H1 (cell line): ENCODE results near the gene SIKE1. TPM values are rescaled to one million over a fixed set of nuclear protein-coding genes. Genes with fewer than 3 reads are reported as not detected.

Source experiments
- CTCF ChIA-PET: fragments of 300-600 bp; sonication (Branson Sonifier 250); formaldehyde crosslinking; loops from one replicate; lab custom pipeline; 2021; ENCODE audit not compliant: partially characterized antibody; lab: Charles Lee
- POLR2A ChIA-PET: fragments of 300-600 bp; sonication (Branson Sonifier 250); formaldehyde crosslinking; loops from one replicate; lab custom pipeline; 2021; ENCODE audit warnings: inconsistent platforms; ENCODE audit not compliant: partially characterized antibody; lab: Charles Lee
- DNase-seq, 2 experiments: peaks; one replicate each; pipeline versions ENCODE4 v3.0.0 to v3.0.0-alpha.2; 2010 to 2022; ENCODE audit warnings: low spot score in 2 of 2, low read depth in 1 of 2, mixed read lengths in 1 of 2
- FAIRE-seq: peaks from 2 replicates; lab custom pipeline; 2011; peaks lifted over from hg19 to GRCh38; lab: Jason Lieb, UNC
- H2AFZ ChIP-seq: 2 replicates; pipeline ENCODE4 v1.8.1; 2012; ENCODE audit warnings: low read length, inconsistent platforms
- H2AK5ac ChIP-seq: 2 replicates; pipeline ENCODE4 v1.6.1; 2013; ENCODE audit warnings: low read depth, low read length
- H2BK120ac ChIP-seq: replicated peaks from 2 replicates; pipeline ENCODE3; 2013; ENCODE audit warnings: low read depth, low read length, inconsistent platforms
- H2BK12ac ChIP-seq: 2 replicates; pipeline ENCODE4 v1.6.1; 2013; ENCODE audit warnings: low read depth, low read length
- H2BK15ac ChIP-seq: 2 replicates; pipeline ENCODE4 v1.6.1; 2013; ENCODE audit warnings: low read length
- H2BK20ac ChIP-seq: 2 replicates; pipeline ENCODE4 v1.6.1; 2013; ENCODE audit warnings: low read length
- H2BK5ac ChIP-seq: 2 replicates; pipeline ENCODE4 v1.6.1; 2013; ENCODE audit warnings: low read depth, low read length
- H3K14ac ChIP-seq: 2 replicates; pipeline ENCODE4 v1.6.1; 2013; ENCODE audit warnings: inconsistent platforms; ENCODE audit not compliant: insufficient read length
- H3K18ac ChIP-seq: 2 replicates; pipeline ENCODE4 v1.6.1; 2013; ENCODE audit warnings: low read length; ENCODE audit errors: extremely low read depth
- H3K23ac ChIP-seq: 2 replicates; pipeline ENCODE4 v1.6.1; 2013; ENCODE audit warnings: inconsistent platforms; ENCODE audit not compliant: insufficient read length
- H3K23me2 ChIP-seq: 2 replicates; pipeline ENCODE4 v1.6.1; 2013; ENCODE audit warnings: low read depth, low read length
- H3K27ac ChIP-seq: 2 replicates; pipeline ENCODE4 v1.6.1; 2011; ENCODE audit warnings: low read depth, low read length, inconsistent platforms
- H3K27me3 ChIP-seq, 4 experiments: replicated peaks in 1 of 4; 1 replicate in 1 of 4; 2 replicates in 3 of 4; pipeline versions ENCODE4 v1.6.1 to v1.8.1; 2011 to 2013; ENCODE audit warnings: low read length in 3 of 4, mild to moderate bottlenecking in 3 of 4, inconsistent platforms in 2 of 4, mixed read lengths in 2 of 4, moderate library complexity in 1 of 4; ENCODE audit not compliant: control insufficient read depth in 3 of 4, insufficient read depth in 3 of 4; ENCODE audit errors: extremely low read depth in 1 of 4
- H3K36me3 ChIP-seq, 4 experiments: 2 replicates each; pipeline versions ENCODE4 v1.6.1 to v1.8.1; 2011 to 2013; ENCODE audit warnings: mild to moderate bottlenecking in 4 of 4, low read length in 3 of 4, moderate library complexity in 2 of 4, control low read depth in 1 of 4, inconsistent platforms in 1 of 4; ENCODE audit not compliant: insufficient read depth in 4 of 4, control insufficient read depth in 2 of 4
- H3K4ac ChIP-seq: replicated peaks from 2 replicates; pipeline ENCODE3; 2013; ENCODE audit warnings: low read length, low read depth, mixed read lengths, inconsistent platforms; ENCODE audit not compliant: insufficient read length
- H3K4me1 ChIP-seq, 4 experiments: replicated peaks in 1 of 4; 1 replicate in 1 of 4; 2 replicates in 3 of 4; pipeline versions ENCODE4 v1.6.1 to v1.8.1; 2011 to 2013; ENCODE audit warnings: low read length in 3 of 4, inconsistent platforms in 2 of 4, mixed read lengths in 1 of 4; ENCODE audit not compliant: insufficient read depth in 4 of 4, control insufficient read depth in 3 of 4
- H3K4me2 ChIP-seq, 2 experiments: 2 replicates each; pipeline versions ENCODE4 v1.6.1 to v1.8.1; 2011 to 2013; ENCODE audit warnings: low read depth in 2 of 2, low read length in 2 of 2, control low read depth in 1 of 2, inconsistent platforms in 1 of 2, mild to moderate bottlenecking in 1 of 2; ENCODE audit not compliant: insufficient read depth in 1 of 2
- H3K4me3 ChIP-seq, 4 experiments: fragments of 200-600, 300-600 bp in 1 of 4; sonication (generic), shearing (Covaris generic), sonication (Bioruptor Twin) in 1 of 4; 2 replicates each; pipeline versions ENCODE4 v1.5.1 to v1.8.1; 2011 to 2016; ENCODE audit warnings: low read length in 4 of 4, low read depth in 3 of 4, control low read depth in 2 of 4, inconsistent platforms in 2 of 4, mild to moderate bottlenecking in 2 of 4, mixed read lengths in 1 of 4, moderate library complexity in 1 of 4; ENCODE audit not compliant: insufficient read depth in 2 of 4; ENCODE audit errors: extremely low read depth in 1 of 4
- H3K56ac ChIP-seq: replicated peaks from 2 replicates; pipeline ENCODE3; 2013; ENCODE audit warnings: low read depth, mild to moderate bottlenecking, mixed read lengths, low read length, inconsistent platforms; ENCODE audit not compliant: insufficient read length
- H3K79me1 ChIP-seq: 2 replicates; pipeline ENCODE4 v1.6.1; 2013; ENCODE audit warnings: low read depth, low read length, control low read depth
- H3K79me2 ChIP-seq, 2 experiments: 2 replicates each; pipeline versions ENCODE4 v1.6.1 to v1.8.1; 2012 to 2013; ENCODE audit warnings: low read length in 2 of 2, mild to moderate bottlenecking in 2 of 2, inconsistent platforms in 1 of 2; ENCODE audit not compliant: insufficient read depth in 2 of 2, control insufficient read depth in 1 of 2
- H3K9ac ChIP-seq, 4 experiments: replicated peaks in 1 of 4; 1 replicate in 1 of 4; 2 replicates in 3 of 4; pipeline versions ENCODE4 v1.6.1 to v1.8.1; 2011 to 2013; ENCODE audit warnings: low read depth in 3 of 4, low read length in 3 of 4, control low read depth in 2 of 4, mild to moderate bottlenecking in 2 of 4, moderate library complexity in 2 of 4, inconsistent platforms in 1 of 4; ENCODE audit errors: extremely low read depth in 1 of 4
- H3K9me3 ChIP-seq, 2 experiments: 2 replicates each; pipeline versions ENCODE4 v1.6.1 to v1.8.1; 2012 to 2013; ENCODE audit warnings: mild to moderate bottlenecking in 2 of 2, moderate library complexity in 2 of 2, control low read depth in 1 of 2, inconsistent platforms in 1 of 2, low read depth in 1 of 2, low read length in 1 of 2, mixed read lengths in 1 of 2; ENCODE audit not compliant: insufficient read depth in 2 of 2
- H4K20me1 ChIP-seq, 2 experiments: replicated peaks in 1 of 2; 2 replicates each; pipeline versions ENCODE3 to v1.8.1; 2011 to 2013; ENCODE audit warnings: inconsistent platforms in 2 of 2, low read length in 2 of 2, mild to moderate bottlenecking in 1 of 2; ENCODE audit not compliant: insufficient read depth in 2 of 2, control insufficient read depth in 1 of 2
- H4K5ac ChIP-seq: 2 replicates; pipeline ENCODE4 v1.6.1; 2013; ENCODE audit warnings: low read length, low read depth, mixed read lengths, inconsistent platforms; ENCODE audit not compliant: insufficient read length
- H4K8ac ChIP-seq: 2 replicates; pipeline ENCODE4 v1.8.0; 2013; ENCODE audit warnings: mild to moderate bottlenecking, moderate library complexity, low read length, inconsistent platforms; ENCODE audit not compliant: insufficient read depth; ENCODE audit errors: extremely low read depth
- H4K91ac ChIP-seq: replicated peaks from 2 replicates; pipeline ENCODE3; 2013; ENCODE audit warnings: low read length, mixed read lengths, inconsistent platforms; ENCODE audit not compliant: insufficient read length
- EP300 ChIP-seq, 2 experiments: IDR thresholded peaks; 1 replicate in 1 of 2; 2 replicates in 1 of 2; pipeline ENCODE4 v1.6.1; 2011 to 2012; ENCODE audit warnings: low read depth in 2 of 2, low read length in 2 of 2, mild to moderate bottlenecking in 2 of 2, borderline replicate concordance in 1 of 2, inconsistent platforms in 1 of 2, moderate library complexity in 1 of 2
- WGBS, 2 experiments: shearing (Covaris generic) in 1 of 2; methylation state at CpG; one replicate each; pipeline versions ENCODE4 v1.1.6 to v1.1.7; 2013 to 2015; ENCODE audit warnings: low lambda C conversion rate in 2 of 2, mixed read lengths in 2 of 2, inconsistent platforms in 1 of 2, low coverage in 1 of 2, missing lambda C conversion rate in 1 of 2; ENCODE audit not compliant: insufficient replicate concordance in 2 of 2, insufficient coverage in 1 of 2, insufficient read length in 1 of 2; ENCODE audit errors: extremely low coverage in 1 of 2, missing lambda C conversion rate in 1 of 2; 5-methylcytosine and 5-hydroxymethylcytosine counted together
- polyA plus RNA-seq, 7 experiments: library from polyadenylated mRNA; depleted of rRNA in 3 of 7; stranded (reverse) in 5 of 7; unstranded in 2 of 7; fragments of >200 nt in 5 of 7; fragments of 200-250 nt in 2 of 7; gene quantifications; 1 replicate in 5 of 7; 2 replicates in 1 of 7; 4 replicates in 1 of 7; pipeline versions ENCODE4 v1.2.1 to v1.2.3, GENCODE V29; 2011 to 2013; ENCODE audit warnings: missing spikeins in 2 of 7, mixed read lengths in 2 of 7
- total RNA-seq: library from RNA; stranded (reverse); fragmentation: NEBNext Ultra II Directional; extraction: Animal tissue kit (Norgen Biotek cat#: 25700); gene quantifications from 2 replicates; pipeline ENCODE4 v1.2.1, GENCODE V29; 2021

The SIKE1 gene
- total and polyA plus RNA-seq, 2 of the 8 experiments (the other 6 are each of a cell fraction or from before 2014, with no cell fraction given) = 20.5 to 79.9 TPM

DNA sequence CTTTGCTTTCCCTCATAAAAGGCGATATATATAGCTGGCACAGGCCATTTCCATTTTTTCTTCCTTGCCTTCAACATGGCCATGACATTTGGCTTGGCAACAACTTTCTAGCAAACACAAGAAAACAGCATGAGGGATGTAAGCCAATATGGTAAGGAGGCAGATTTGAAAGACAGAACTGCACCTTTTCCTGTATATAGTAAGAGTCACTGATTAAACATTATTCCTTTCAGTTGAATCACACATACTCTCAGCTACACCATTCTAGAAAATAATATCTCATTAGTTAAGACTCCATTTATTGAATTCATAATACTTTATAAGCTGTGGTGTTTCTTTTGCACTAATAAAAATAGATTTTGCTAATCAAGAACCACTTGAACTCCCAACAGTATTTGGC is 9.5 kb downstream of the SIKE1 start:
- Histone ChIP-seq H3K23me2 (no peaks in the 10 kb centered on the region), H3K4ac (no peak overlapping the region), H3K27me3 (no peaks in the 10 kb centered on the region), H3K4me1 (no peaks in the 10 kb centered on the region), H4K91ac (no peak overlapping the region), H3K18ac (no peak overlapping the region), H3K4me3 (no peak overlapping the region), H4K8ac (no peak overlapping the region), H2AK5ac (no peak overlapping the region), H3K4me2 (no peak overlapping the region), H2BK5ac (no peak overlapping the region), H3K9ac (no peak overlapping the region), H3K23ac (no peak overlapping the region), H3K27ac (no peak overlapping the region), H2BK15ac (no peak overlapping the region), H4K20me1 (no peaks in the 10 kb centered on the region), H2BK20ac (no peak overlapping the region), H3K79me1 (no peaks in the 10 kb centered on the region), H2AFZ (no peak overlapping the region), H2BK12ac (no peak overlapping the region), H3K36me3 (peaks cover 0 to 33% (median 13%) of the 10 kb centered on the region in 4 experiments; a peak in 6 of 8 replicates), H3K14ac (no peak overlapping the region), H2BK120ac (no peak overlapping the region), H3K9me3 (no peaks in the 10 kb centered on the region), H3K56ac (no peak overlapping the region), H3K79me2 (no peaks in the 10 kb centered on the region), H4K5ac (no peak overlapping the region)
- 95% methylated on average over 1 of the region's 1 CpG; no CpG with 5 or more reads in 1 of the 2 experiments for WGBS, 2 experiments
- FAIRE-seq (no peak), DNase-seq (no peak)
- CTCF ChIA-PET = interaction anchor here (1.4 kb wide), 1 partner anchor 12 kb away, joined by 4 read pairs; no protein-coding TSS in a partner anchor
- POLR2A ChIA-PET = interaction anchor here (0.9 to 3.5 kb wide), 2 partner anchors 13 to 132 kb away, joined by 3 to 16 read pairs; partner anchors contain the start of gene CSDE1
- no peak for TF ChIP-seq EP300 (IDR thresholded peaks at IDR 0.05; ENCODE audit: borderline replicate concordance in 1 of 2, low read depth in 2 of 2, low read length in 2 of 2)
